Suprapubic skin (tissue), 4 donors: ENCODE results near the gene ADAMTS17. TPM values are rescaled to one million over a fixed set of nuclear protein-coding genes. Genes with fewer than 3 reads are reported as not detected.

Experiments used
- DNase-seq, 2 donors: peaks; one replicate each; pipeline ENCODE4 v3.0.0-alpha.2; 2019; ENCODE audit warnings: low spot score in 2 of 2
- H3K27ac ChIP-seq: fragments of 200-600 bp; sonication (generic); one replicate; pipeline ENCODE4 v1.5.1; 2019
- H3K27me3 ChIP-seq: fragments of 200-600 bp; sonication (generic); one replicate; pipeline ENCODE4 v1.5.1; 2019
- H3K36me3 ChIP-seq: fragments of 200-600 bp; sonication (generic); one replicate; pipeline ENCODE4 v1.5.1; 2019
- H3K4me1 ChIP-seq: fragments of 200-600 bp; sonication (generic); one replicate; pipeline ENCODE4 v1.5.1; 2019
- H3K4me3 ChIP-seq: fragments of 200-600 bp; sonication (generic); one replicate; pipeline ENCODE4 v1.5.1; 2019; ENCODE audit warnings: mild to moderate bottlenecking
- H3K9me3 ChIP-seq: fragments of 200-600 bp; sonication (generic); one replicate; pipeline ENCODE4 v1.5.1; 2019
- CTCF ChIP-seq, 2 donors: fragments of 200-600 bp in 1 of 2; fragments of 450-650 bp in 1 of 2; sonication (generic) in 1 of 2; IDR thresholded peaks; one replicate each; pipeline ENCODE4 v1.5.1; 2016 to 2019; ENCODE audit warnings: antibody characterized with exemption in 2 of 2, mild to moderate bottlenecking in 1 of 2, moderate library complexity in 1 of 2
- EP300 ChIP-seq: sonication (generic); formaldehyde crosslinking; IDR thresholded peaks from one replicate; pipeline ENCODE4 v1.6.1; 2017; ENCODE audit warnings: antibody characterized with exemption
- POLR2A ChIP-seq, 2 donors: fragments of 450-650 bp; IDR thresholded peaks; one replicate each; pipeline ENCODE4 v1.6.1; 2017; ENCODE audit warnings: antibody characterized with exemption in 2 of 2, mild to moderate bottlenecking in 2 of 2, moderate library complexity in 2 of 2
- POLR2AphosphoS5 ChIP-seq, 3 donors: sonication (generic); formaldehyde crosslinking; IDR thresholded peaks; one replicate each; pipeline ENCODE4 v1.6.1; 2017; ENCODE audit warnings: antibody characterized with exemption in 3 of 3
- WGBS: methylation state at CpG from one replicate; pipeline ENCODE4 v1.1.5; 2018; 5-methylcytosine and 5-hydroxymethylcytosine counted together
- total RNA-seq, 4 donors: library from RNA; depleted of rRNA; stranded (reverse); fragments of >200 nt; gene quantifications; one replicate each; pipeline ENCODE4 v1.1.0, GENCODE V29; 2016

The ADAMTS17 gene
- total RNA-seq, 4 donors from 2014 or later, result 4.2 to 12.3 (median 6.3) TPM

GRCh38 chr15:100043692-100044091 lies 298.1 kb downstream of the ADAMTS17 start:
- DNase-seq, result peak in 1 of 2 donors; percentile 9

GRCh38 chr15:100043068-100043641 lies 298.6 kb downstream of the ADAMTS17 start:
- Histone ChIP-seq H3K4me1 (peaks cover 4% of the 10 kb centered on the region), H3K36me3 (no peaks in the 10 kb centered on the region), H3K4me3 (no peak overlapping the region), H3K27me3 (no peaks in the 10 kb centered on the region), H3K9me3 (no peaks in the 10 kb centered on the region), H3K27ac (no peak overlapping the region)
- peak in 1 of 2 donors; percentile 20 for DNase-seq
- TF ChIP-seq POLR2A (IDR thresholded peaks at IDR 0.05) (no peak), POLR2AphosphoS5 (IDR thresholded peaks at IDR 0.05) (no peak)
- WGBS, result 41% methylated on average over 8 of the region's 8 CpGs

More at GRCh38 chr15:100043692-100044091, 298.1 kb downstream of the ADAMTS17 start:
- WGBS, result 61% methylated on average over 6 of the region's 6 CpGs
- peaks cover 4% of the 10 kb centered on the region for H3K4me1 ChIP-seq
- H3K36me3 ChIP-seq, result no peaks in the 10 kb centered on the region
- H3K27me3 ChIP-seq, result no peaks in the 10 kb centered on the region
- TF ChIP-seq POLR2A (IDR thresholded peaks at IDR 0.05), result no peak
- no peak for TF ChIP-seq CTCF (IDR thresholded peaks at IDR 0.05)
- TF ChIP-seq POLR2AphosphoS5 (IDR thresholded peaks at IDR 0.05), result no peak
- no peak for TF ChIP-seq EP300
- no peak overlapping the region for H3K4me3 ChIP-seq
- H3K27ac ChIP-seq, result no peak overlapping the region
- H3K9me3 ChIP-seq, result no peaks in the 10 kb centered on the region

- no peak overlapping the region for H3K27ac ChIP-seq
- TF ChIP-seq CTCF (IDR thresholded peaks at IDR 0.05) (no peak), POLR2A (IDR thresholded peaks at IDR 0.05) (no peak), EP300 (no peak), POLR2AphosphoS5 (IDR thresholded peaks at IDR 0.05) (no peak)
- H3K36me3 ChIP-seq, result no peaks in the 10 kb centered on the region
- H3K4me1 ChIP-seq, result peaks cover 4% of the 10 kb centered on the region
- no peaks in the 10 kb centered on the region for H3K27me3 ChIP-seq
- WGBS, result 84% methylated on average over 5 of the region's 5 CpGs
- H3K9me3 ChIP-seq, result no peaks in the 10 kb centered on the region
- no peak overlapping the region for H3K4me3 ChIP-seq
- DNase-seq, result no peak
Observed at GRCh38 chr15:100042558-100042957, 299.2 kb downstream of the ADAMTS17 start.

GRCh38 chr15:100041127-100041828 lies 300.5 kb downstream of the ADAMTS17 start:
- no peaks in the 10 kb centered on the region for H3K9me3 ChIP-seq
- DNase-seq, result peak in 1 of 2 donors; percentile 44
- WGBS, result 92% methylated on average over 6 of the region's 6 CpGs
- peaks cover 4% of the 10 kb centered on the region for H3K4me1 ChIP-seq
- no peak overlapping the region for H3K4me3 ChIP-seq
- no peaks in the 10 kb centered on the region for H3K36me3 ChIP-seq
- no peaks in the 10 kb centered on the region for H3K27me3 ChIP-seq
- no peak overlapping the region for H3K27ac ChIP-seq
- TF ChIP-seq CTCF (IDR thresholded peaks at IDR 0.05), result no peak
- no peak for TF ChIP-seq POLR2AphosphoS5 (IDR thresholded peaks at IDR 0.05)
- no peak for TF ChIP-seq EP300
- TF ChIP-seq POLR2A (IDR thresholded peaks at IDR 0.05), result no peak

GRCh38 chr15:100039994-100040393 lies 301.8 kb downstream of the ADAMTS17 start:
- H3K4me3 ChIP-seq, result no peak overlapping the region
- no peaks in the 10 kb centered on the region for H3K27me3 ChIP-seq
- TF ChIP-seq EP300 (no peak), CTCF (IDR thresholded peaks at IDR 0.05) (no peak), POLR2AphosphoS5 (IDR thresholded peaks at IDR 0.05) (no peak), POLR2A (IDR thresholded peaks at IDR 0.05) (no peak)
- 84% methylated on average over 5 of the region's 5 CpGs for WGBS
- peak in 1 of 2 donors; percentile 34 for DNase-seq
- H3K27ac ChIP-seq, result no peak overlapping the region
- H3K4me1 ChIP-seq, result peaks cover 4% of the 10 kb centered on the region
- H3K36me3 ChIP-seq, result no peaks in the 10 kb centered on the region
- no peaks in the 10 kb centered on the region for H3K9me3 ChIP-seq
